PC-9 (cell line): ENCODE results near the gene PGA4. TPM values are rescaled to one million over a fixed set of nuclear protein-coding genes. Genes with fewer than 3 reads are reported as not detected.
A peak's percentile ranks its signal among the peaks of the same experiment; 100 is the strongest.

Experiments used
- BruUV-seq: library from RNA; stranded (reverse); fragments of 400-500 nt; replicated peaks from 2 replicates; lab custom pipeline; 2021; lab: Mats Ljungman, UMichigan
- CTCF ChIA-PET: fragments of 300-600 bp; sonication (Branson Sonifier 250); formaldehyde crosslinking; loops from one replicate; lab custom pipeline; 2022; ENCODE audit warnings: antibody characterized with exemption; lab: Charles Lee
- POLR2A ChIA-PET: fragments of 300-600 bp; sonication (Branson Sonifier 250); formaldehyde crosslinking; loops from one replicate; lab custom pipeline; 2022; ENCODE audit warnings: antibody characterized with exemption; ENCODE audit not compliant: unreplicated experiment; lab: Charles Lee
- DNase-seq, 2 experiments: peaks; one replicate each; pipeline versions ENCODE4 v3.0.0 to v3.0.0-alpha.2; 2015 to 2022; ENCODE audit warnings: mixed read lengths in 1 of 2
- H2AFZ ChIP-seq: fragments of 200-600 bp; sonication (generic); 2 replicates; pipeline ENCODE4 v1.8.1; 2017; ENCODE audit warnings: antibody characterized with exemption
- H3F3A ChIP-seq: fragments of 200-600 bp; sonication (generic); 2 replicates; pipeline ENCODE4 v1.8.1; 2017; ENCODE audit warnings: antibody characterized with exemption, mild to moderate bottlenecking, low read depth; ENCODE audit not compliant: insufficient read depth
- H3K27ac ChIP-seq: fragments of 200-600 bp; sonication (generic); 2 replicates; pipeline ENCODE4 v1.6.1; 2016; ENCODE audit warnings: mixed run types
- H3K27me3 ChIP-seq: fragments of 200-600 bp; sonication (generic); 2 replicates; pipeline ENCODE4 v1.6.1; 2016; ENCODE audit warnings: low read depth, mixed run types; ENCODE audit not compliant: insufficient read depth
- H3K36me3 ChIP-seq: fragments of 200-600 bp; sonication (generic); 2 replicates; pipeline ENCODE4 v1.6.1; 2016; ENCODE audit warnings: low read depth, mixed run types
- H3K4me1 ChIP-seq: fragments of 200-600 bp; sonication (generic); replicated peaks from 2 replicates; pipeline ENCODE4 v1.6.1; 2016; ENCODE audit warnings: mixed run types; ENCODE audit not compliant: insufficient read depth
- H3K4me2 ChIP-seq: fragments of 200-600 bp; sonication (generic); 2 replicates; pipeline ENCODE4 v1.6.1; 2017; ENCODE audit warnings: mixed run types
- H3K4me3 ChIP-seq: fragments of 200-600 bp; sonication (generic); 2 replicates; pipeline ENCODE4 v1.6.1; 2016; ENCODE audit warnings: mixed run types
- H3K79me2 ChIP-seq: fragments of 200-600 bp; sonication (generic); 2 replicates; pipeline ENCODE4 v1.6.1; 2017; ENCODE audit warnings: low read depth, mixed run types
- H3K9me2 ChIP-seq: fragments of 200-600 bp; sonication (generic); 2 replicates; pipeline ENCODE4 v1.8.1; 2017; ENCODE audit warnings: mild to moderate bottlenecking; ENCODE audit not compliant: insufficient read depth
- H3K9me3 ChIP-seq: fragments of 200-600 bp; sonication (generic); 2 replicates; pipeline ENCODE4 v1.8.1; 2016; ENCODE audit warnings: low read depth; ENCODE audit not compliant: insufficient read depth
- H4K20me1 ChIP-seq: fragments of 200-600 bp; sonication (generic); 2 replicates; pipeline ENCODE4 v1.8.1; 2017; ENCODE audit not compliant: insufficient read depth
- CTCF ChIP-seq: fragments of 200-600 bp; sonication (generic); conservative IDR thresholded peaks from 2 replicates; pipeline ENCODE4 v1.6.1; 2017; ENCODE audit warnings: mixed run types, antibody characterized with exemption, mild to moderate bottlenecking, moderate library complexity
- EZH2 ChIP-seq: fragments of 200-600 bp; sonication (generic); IDR thresholded peaks from 2 replicates; pipeline ENCODE4 v1.8.0; 2017; ENCODE audit warnings: antibody characterized with exemption, low read depth
- intact Hi-C: fragments of 100-400 bp; cut with micrococcal nuclease; formaldehyde crosslinking; loops from one replicate; pipeline ENCODE4 v1.10.0; 2022; ENCODE audit not compliant: unreplicated experiment
- total RNA-seq: library from RNA; stranded (reverse); gene quantifications from 2 replicates; pipeline ENCODE4 v1.2.3, GENCODE V29; 2021

PGA4 gene
- total RNA-seq, 1 experiment from 2014 or later: not detected

- POLR2A ChIA-PET: no interaction called here
- Histone ChIP-seq H3K36me3 (no peaks in the 10 kb centered on the region), H3K27me3 (peaks cover 24% of the 10 kb centered on the region), H3K27ac (no peak overlapping the region), H3K4me2 (0 out of 2 replicates have a peak overlapping the region, but pooled peaks have one; percentile 17), H3K4me3 (no peak overlapping the region), H3K9me3 (no peaks in the 10 kb centered on the region), H3K4me1 (no peaks in the 10 kb centered on the region), H3K9me2 (no peaks in the 10 kb centered on the region), H4K20me1 (no peaks in the 10 kb centered on the region), H3K79me2 (no peaks in the 10 kb centered on the region), H3F3A (no peaks in the 10 kb centered on the region), H2AFZ (no peak overlapping the region)
- CTCF ChIA-PET: interaction anchor here (0.6 to 0.9 kb wide), 2 partner anchors 32 to 341 kb away, joined by 3 to 4 read pairs; no protein-coding TSS in a partner anchor
- peak; percentile 35 to 86 for DNase-seq
- intact Hi-C loops: loop anchor here (1.0 to 5.0 kb wide), 5 partner anchors 44 to 399 kb away; no protein-coding TSS in a partner anchor
- no TSS peak for BruUV-seq
- TF ChIP-seq EZH2: no peak
- peak; percentile 66 for TF ChIP-seq CTCF
Measured at GRCh38 chr11:61173456-61173855, 48.7 kb upstream of the PGA4 start.

- CTCF ChIA-PET: interaction anchor here (0.9 kb wide), 1 partner anchor 342 kb away, joined by 3 read pairs; no protein-coding TSS in a partner anchor
- no peak overlapping the region for H2AFZ ChIP-seq
- BruUV-seq: no TSS peak
- H3K4me3 ChIP-seq: no peak overlapping the region
- H3K79me2 ChIP-seq: no peaks in the 10 kb centered on the region
- no peak overlapping the region for H3K4me2 ChIP-seq
- POLR2A ChIA-PET: no interaction called here
- H3F3A ChIP-seq: no peaks in the 10 kb centered on the region
- H3K9me2 ChIP-seq: no peaks in the 10 kb centered on the region
- no peaks in the 10 kb centered on the region for H3K4me1 ChIP-seq
- intact Hi-C loops: loop anchor here (5.0 kb wide), 1 partner anchor 277 kb away; no protein-coding TSS in a partner anchor
- no peaks in the 10 kb centered on the region for H3K9me3 ChIP-seq
- no peaks in the 10 kb centered on the region for H4K20me1 ChIP-seq
- TF ChIP-seq EZH2: no peak
- TF ChIP-seq CTCF: no peak
- H3K27me3 ChIP-seq: peaks cover 32% of the 10 kb centered on the region
- no peaks in the 10 kb centered on the region for H3K36me3 ChIP-seq
- no peak for DNase-seq
- H3K27ac ChIP-seq: no peak overlapping the region
Measured at GRCh38 chr11:61174273-61174672, 47.9 kb upstream of the PGA4 start.

GRCh38 chr11:61174949-61175348, 47.2 kb upstream of the PGA4 start:
- H2AFZ ChIP-seq: no peak overlapping the region
- ChIA-PET CTCF (interaction anchor here (0.6 kb wide), 1 partner anchor 39 kb away, joined by 3 read pairs; no protein-coding TSS in a partner anchor), POLR2A (no interaction called here)
- BruUV-seq: no TSS peak
- no peaks in the 10 kb centered on the region for H3K9me2 ChIP-seq
- TF ChIP-seq CTCF: no peak
- no peak for TF ChIP-seq EZH2
- no peaks in the 10 kb centered on the region for H3K79me2 ChIP-seq
- no peaks in the 10 kb centered on the region for H3K36me3 ChIP-seq
- H4K20me1 ChIP-seq: no peaks in the 10 kb centered on the region
- H3K4me3 ChIP-seq: no peak overlapping the region
- no peak overlapping the region for H3K27ac ChIP-seq
- no peaks in the 10 kb centered on the region for H3K9me3 ChIP-seq
- H3K27me3 ChIP-seq: peaks cover 39% of the 10 kb centered on the region
- DNase-seq: no peak
- no peaks in the 10 kb centered on the region for H3K4me1 ChIP-seq
- intact Hi-C loops: loop anchor here (5.0 kb wide), 1 partner anchor 278 kb away; no protein-coding TSS in a partner anchor
- H3K4me2 ChIP-seq: no peak overlapping the region
- H3F3A ChIP-seq: no peaks in the 10 kb centered on the region
